ENCODE measurements around the gene TADA2A.
"Not testable (repeated sequence)": the region's sequence is repeated elsewhere in the genome, so short reads cannot be mapped to it uniquely, and the experiment has no call there.

TADA2A gene

DNA sequence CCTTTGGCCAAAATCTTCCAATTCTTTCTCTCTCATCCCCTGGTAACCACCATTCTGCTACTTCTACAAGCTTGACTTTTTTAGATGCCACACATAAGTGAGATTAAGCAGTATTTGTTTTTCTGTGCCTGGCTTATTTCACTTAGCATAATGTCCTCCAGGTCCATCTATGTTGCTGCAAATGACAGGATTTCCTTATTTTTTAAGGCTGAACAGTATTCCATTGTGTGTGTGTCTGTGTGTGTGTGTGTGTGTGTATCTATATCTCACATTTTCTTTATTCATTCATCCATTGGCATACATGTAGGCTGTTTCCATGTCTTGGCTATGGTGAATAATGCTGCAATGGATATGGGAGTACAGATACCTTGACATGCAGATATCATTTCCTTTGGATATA lies 6.2 kb upstream of the TADA2A start:
- DNase-seq: no peak

DNA sequence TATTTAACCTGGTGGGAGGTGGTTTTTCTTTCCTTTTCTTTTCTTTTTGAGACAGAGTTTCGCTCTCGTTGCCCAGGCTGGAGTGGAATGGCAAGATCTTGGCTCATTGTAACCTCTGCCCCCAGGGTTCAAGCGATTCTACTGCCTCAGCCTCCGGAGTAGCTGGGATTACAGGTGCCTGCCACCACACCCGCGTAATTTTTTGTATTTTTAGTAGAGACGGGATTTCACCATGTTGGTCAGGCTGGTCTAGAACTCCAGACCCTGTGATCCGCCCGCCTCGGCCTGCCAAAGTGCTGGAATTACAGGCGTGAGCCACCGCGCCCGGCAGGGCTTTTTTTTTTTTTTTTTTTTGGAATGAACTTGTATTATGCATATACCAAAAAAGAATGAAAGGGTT lies 1.2 kb upstream of the TADA2A start:
- not testable (repeated sequence) for DNase-seq

DNA sequence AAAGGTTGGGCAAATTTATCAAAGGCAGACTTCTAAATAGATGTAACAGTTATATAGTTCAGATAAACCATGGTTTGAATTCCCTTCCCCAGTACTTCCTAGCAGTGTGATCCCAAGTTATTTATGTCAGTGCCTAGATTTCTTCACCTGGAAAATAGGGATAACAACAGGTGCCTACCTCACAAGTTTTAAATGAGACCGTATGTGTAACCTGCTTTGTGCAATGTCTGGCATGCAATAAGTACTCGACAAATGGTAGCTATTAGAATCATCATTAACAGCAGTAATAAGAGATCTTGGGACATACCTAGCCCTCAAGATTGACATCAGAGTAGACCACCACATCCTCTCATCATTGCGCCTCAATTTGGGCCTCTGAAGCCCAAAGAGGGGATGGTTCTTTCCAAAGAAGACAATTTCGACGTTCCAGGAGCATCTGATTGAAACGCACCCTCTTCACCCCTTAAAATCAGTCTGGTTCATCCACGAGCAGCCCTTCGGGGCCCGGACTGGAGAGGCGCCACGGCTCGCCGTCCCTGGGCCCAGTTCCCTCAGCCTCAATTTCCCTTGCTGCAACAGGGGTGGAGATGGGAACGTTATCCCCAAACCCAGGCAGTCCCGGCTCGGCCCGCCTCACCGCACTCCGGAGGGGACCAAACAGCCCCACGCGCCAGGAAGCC lies 591 bp upstream of the TADA2A start:
- DNase-seq: peak in 1 of 2 experiments; percentile 38

DNA sequence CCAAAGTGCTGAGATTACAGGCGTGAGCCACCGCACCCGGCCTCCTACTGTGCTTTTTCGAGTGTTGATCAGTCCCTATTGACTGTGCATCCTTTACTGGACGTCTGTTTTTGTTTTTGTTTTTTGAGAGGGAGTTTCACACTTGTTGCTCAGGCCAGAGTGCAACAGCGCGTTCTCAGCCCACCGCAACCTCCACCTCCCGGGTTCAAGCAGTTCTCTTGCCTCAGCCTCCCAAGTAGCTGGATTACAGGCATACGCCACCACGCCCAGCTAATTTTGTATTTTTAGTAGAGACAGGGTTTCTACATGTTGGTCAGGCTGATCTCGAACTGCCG lies 1.4 kb downstream of the TADA2A start:
- DNase-seq: not testable (repeated sequence)

DNA sequence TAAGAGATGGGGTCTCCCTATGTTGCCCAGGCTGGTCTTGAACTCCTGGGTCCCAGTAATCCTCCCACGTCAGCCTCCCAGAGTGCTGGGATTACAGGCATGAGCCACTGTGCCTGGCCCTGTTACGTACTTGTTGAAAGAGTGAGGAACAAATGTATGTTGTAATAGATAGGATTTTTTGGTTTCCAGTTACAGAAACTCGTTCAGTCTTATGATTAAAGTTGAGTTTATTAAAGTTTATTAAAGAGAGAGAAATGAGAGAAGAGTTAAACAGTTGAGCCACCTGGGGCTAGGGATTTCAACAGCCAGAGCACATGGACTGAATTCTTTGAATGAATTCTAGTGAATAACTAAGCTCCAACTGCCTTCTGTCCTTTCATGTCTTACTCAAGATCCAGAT lies 3.7 kb downstream of the TADA2A start:
- DNase-seq: no peak

DNA sequence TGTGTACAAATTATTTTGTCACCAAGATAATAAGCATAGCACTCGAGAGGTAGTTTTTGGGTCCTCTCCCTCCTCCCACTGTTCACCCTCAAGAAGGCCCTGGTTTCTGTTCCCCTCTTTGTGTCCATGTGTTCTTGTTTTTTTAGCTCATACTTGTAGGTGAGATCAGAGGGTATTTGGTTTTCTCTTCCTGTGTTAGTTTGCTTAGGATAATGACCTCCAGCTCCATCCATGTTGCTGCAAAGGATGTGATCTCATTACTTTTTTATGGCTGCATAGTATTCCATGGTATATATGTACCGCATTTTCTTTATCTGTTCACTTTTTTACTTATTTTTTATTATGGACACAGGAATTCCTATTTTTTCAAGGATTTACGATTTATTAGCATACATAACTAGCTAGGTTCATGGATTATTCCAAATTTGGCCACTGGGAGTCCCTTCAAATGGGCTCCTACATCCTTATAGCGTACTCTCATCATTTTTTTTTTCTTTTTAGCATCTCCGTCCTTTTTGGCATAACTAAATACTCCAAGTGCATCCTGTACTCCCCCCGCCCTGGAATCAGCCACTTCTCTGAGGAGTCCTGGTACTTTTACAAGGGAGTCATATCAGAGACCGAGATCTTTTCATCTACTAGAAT lies 7.3 kb downstream of the TADA2A start:
- peak; percentile 5 to 27 for DNase-seq

DNA sequence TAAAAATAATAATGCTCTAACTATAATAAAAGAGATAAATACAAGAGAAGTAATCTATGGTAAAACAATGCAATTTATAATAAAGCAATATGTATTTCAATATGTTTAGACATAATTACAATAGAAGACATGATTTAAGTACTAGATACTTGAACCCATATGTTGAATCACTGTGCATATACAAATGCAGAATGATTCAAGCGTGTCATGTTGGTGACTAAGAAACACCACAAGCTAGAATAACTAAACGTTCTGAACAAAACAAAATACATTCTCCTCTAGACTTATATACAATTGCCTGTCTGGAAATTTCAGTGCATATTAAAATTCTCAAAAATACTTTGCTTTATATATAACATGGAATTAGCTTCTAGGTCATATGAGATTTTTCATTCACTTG lies 11.2 kb downstream of the TADA2A start:
- no peak for DNase-seq

DNA sequence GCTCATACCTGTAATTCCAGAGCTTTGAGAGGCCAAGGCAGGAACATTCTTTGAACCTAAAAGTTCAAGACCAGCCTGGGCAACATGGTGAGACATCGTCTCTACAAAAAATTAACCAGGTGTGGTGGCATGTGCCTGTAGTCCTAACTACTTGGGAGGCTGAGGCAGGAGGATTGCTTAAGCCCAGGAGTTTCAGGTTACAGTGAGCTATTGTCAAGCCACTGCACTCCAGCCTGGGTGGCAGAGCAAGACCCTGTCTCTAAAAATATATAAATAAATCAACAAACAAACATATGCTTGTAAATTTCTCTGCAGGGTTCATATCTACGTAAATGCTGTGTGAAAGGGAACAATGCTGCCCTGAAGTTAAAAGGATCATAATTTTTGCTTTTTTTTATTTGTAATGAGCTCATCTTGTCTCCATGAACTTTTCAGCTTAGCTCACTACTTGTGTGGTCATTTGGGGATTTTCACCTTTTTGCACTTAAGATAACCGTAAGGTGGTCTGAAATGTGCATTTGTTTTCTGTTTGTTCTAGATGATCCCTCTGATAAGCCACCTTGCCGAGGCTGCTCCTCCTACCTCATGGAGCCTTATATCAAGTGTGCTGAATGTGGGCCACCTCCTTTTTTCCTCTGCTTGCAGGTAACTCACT lies 16.4 kb downstream of the TADA2A start:
- DNase-seq: no peak

DNA sequence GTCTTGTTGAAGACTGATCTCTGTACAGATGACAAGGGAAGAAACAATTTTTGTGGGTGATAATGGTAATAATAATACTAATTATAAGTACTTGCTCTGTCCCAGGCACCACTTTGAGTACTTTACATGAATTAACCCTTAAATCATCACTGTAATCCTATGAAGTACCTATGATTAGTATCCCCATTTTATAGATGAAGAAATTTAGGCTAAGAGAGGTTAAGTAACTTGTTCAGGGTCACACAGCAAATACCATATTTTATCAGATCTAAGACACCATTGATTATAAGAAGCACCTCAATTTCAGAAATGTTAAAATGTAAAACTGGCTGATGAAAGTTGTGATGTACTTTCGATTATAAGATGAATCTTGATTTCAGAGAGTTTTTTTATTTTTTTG lies 18.6 kb downstream of the TADA2A start:
- no peak for DNase-seq

DNA sequence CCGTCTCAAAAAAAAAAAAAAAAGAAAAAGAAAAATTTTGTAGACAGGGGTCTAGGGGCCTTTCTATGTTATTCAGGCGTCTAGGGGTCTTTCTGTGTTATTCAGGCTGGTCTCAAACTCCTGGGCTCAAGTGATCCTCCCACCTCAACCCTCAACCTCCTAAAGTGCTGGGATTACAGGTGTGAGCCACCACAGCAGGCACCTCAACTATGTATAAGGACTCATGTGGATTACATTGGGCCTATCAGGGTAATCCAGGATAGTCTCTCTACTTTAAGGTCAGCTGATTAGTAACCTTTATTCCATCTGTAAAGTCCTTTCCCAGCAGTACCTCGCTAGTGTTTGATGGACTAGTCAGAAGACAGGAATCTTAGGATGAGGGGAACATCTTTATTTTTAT lies 22.4 kb downstream of the TADA2A start:
- no peak for DNase-seq

DNA sequence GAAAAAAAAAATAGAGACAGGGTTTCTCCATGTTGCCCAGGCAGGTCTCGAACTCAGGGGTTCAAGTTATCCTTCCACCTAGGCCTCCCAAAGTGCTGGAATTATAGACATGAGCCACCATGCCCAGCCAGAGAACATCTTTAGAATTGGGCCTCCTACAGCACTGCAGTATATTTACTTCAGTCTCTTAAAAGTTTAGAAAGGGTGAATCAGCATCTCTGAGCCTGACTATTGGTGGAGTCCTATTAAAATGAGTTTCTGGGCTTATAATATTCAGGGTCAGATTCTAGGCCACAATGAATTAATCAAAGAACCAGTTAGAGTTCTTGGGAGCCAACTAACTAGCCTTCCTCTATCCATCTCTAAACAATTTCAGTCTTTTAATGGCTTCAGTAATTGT lies 22.8 kb downstream of the TADA2A start:
- no peak for DNase-seq

DNA sequence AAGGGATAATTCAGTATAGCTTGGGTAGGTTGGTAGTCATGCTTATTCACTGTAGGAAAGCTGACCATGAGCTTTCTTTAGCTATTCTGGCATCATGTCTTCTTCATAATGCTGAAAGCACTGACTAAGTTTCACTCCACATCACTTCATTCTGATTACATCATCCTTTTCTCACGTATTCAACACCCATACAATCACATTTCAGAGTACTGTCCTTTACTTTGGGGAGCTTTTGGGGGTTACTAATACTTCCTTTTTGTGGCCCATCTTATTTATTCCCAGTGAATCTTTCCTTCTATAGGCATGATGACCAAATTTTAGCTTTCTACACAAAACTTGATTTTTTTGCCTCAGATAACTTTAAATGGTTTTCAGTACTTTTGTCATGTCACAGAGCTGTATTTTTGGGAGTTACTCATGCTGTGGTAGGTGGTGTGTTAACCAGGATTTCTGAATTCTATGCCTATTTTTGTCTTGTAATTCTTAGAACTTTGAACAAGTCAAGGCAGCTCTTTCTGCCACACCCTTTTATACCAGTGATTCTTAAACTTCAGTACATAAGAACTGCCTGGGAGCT lies 23.5 kb downstream of the TADA2A start:
- no peak for DNase-seq

DNA sequence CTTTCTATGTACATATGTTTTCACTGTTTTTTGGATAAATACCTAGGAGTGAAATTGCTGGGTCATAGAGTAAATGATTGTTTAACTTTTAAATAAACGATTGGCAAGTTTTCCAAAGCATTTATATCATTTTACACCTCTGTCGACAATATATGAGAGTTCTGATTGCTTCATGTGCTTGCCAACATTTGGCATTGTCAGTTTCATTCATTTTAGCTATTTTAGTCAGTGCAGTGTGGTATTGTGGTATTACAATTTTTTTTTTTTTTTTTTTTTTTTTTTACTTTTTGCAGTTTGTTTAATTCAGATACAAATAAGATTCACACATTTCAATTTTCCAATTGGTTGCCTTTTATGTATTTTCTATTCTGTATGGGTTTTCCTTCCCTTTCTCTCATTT lies 26.0 kb downstream of the TADA2A start:
- DNase-seq: no peak

DNA sequence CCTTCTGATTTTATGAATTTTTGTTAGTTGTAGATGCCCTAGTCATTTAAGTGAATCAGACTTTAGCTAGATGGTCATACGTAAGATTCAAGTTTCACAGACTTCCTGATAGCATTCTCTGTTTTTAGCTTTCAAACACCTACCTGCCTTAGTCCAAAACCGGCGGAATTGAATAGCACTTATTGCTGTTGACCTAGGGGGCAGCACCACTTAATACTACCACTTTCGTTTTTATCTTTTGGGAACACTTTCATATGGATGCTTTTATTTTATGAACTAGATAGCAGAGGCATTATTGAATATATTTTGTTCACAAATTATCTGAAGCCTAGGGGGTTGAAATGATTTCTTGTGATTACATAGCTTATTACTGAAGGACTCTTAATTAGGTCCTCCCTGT lies 31.5 kb downstream of the TADA2A start:
- peak in 1 of 2 experiments; percentile 13 for DNase-seq

DNA sequence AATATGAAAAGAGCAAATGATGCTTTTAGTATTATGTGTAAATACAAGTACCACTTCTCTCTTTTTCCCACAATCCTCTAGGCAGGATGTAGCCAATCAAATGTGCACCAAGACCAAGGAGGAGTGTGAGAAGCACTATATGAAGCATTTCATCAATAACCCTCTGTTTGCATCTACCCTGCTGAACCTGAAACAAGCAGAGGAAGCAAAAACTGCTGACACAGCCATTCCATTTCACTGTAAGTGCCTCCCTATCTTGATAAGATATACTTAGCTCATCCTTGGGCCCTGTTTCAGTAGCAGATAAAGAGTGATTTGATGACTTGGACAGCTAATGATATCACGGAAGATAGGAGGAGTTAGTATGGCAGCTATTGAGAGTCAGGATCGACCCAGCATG lies 33.7 kb downstream of the TADA2A start:
- DNase-seq: no peak

DNA sequence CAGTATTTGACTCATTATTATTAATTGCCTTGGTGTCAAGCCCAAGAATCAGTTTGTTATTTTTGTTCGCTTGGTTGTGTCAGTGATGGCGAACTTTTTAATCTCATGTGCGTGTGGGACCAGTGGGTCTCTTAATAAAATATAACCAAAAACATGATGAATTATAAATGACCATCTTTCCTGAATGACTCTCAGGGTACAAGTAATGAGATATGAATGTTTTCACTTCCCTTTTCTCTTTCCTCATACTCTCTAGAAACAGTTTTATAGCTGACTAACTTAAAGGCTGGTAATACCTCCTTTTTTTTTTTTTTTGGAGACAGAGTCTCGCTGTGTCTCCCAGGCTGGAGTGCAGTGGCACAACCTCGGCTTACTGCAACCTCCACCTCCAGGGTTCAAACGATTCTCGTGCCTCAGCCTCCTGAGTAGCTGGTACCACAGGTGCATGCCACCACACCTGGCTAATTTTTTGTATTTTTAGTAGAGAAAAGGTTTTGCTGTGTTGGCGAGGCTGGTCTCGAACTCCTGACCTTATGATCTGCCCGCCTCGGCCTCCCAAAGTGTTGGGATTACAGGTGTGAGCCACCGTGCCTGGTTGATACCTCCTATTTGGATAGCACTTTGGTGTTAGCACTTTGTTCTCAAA lies 34.8 kb downstream of the TADA2A start:
- DNase-seq: not testable (repeated sequence)

DNA sequence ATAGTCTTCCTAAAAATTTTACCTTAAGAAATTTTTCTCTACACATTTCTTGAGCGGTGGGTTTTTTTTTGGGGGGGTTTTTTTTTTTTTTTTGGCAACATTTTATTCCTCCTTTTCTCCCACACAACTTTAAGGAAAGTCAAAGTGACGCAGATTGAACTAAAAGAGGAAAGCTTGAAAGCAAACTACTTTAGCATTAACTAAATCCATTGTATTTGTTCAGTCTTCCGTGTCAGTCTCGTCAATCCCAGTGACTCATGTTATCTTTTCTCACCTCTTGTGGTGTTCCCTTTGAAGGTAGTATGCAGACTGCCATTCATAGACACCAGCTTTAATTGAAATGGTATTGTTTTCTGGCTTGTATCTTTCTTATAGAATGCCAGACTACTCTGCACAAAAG lies 39.3 kb downstream of the TADA2A start:
- no peak for DNase-seq

DNA sequence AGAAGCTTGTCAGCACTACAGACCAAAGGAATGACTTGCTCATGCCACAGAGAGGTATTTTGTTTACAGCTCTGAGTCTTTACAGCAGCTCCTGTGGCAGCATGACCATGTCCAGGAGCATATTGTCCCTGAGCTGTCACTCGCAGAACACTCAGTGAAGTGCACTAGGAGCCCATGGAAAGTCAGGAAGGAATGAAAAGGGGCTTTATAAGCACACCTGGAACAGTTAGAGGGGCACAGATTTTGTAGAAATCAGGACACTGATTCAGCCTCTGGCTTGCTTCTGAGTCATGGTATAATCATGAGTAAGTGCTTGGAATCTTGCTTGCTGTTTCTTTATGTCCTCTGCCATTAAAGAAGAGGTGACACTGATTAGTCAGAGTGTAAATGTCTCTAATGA lies 41.0 kb downstream of the TADA2A start:
- DNase-seq: no peak

DNA sequence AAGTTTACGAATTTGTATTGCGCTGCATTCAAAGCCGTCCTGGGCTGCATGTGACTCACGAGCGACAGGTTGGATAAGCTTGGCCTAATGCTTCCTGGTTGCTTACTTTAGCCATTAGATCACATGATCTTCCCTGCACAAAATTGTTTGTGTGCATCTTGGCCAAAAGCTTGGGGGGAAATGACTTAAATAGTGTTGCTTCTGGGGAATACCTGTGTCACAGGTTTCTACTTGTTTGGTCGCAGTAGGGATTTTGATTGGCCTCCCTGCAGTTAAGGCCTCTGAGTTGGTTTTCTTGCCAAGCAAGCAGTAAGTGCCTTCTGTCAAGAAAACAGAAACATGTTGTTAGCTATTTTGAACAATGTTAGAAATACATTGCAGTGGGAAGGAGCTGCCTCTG lies 43.4 kb downstream of the TADA2A start:
- DNase-seq: no peak

DNA sequence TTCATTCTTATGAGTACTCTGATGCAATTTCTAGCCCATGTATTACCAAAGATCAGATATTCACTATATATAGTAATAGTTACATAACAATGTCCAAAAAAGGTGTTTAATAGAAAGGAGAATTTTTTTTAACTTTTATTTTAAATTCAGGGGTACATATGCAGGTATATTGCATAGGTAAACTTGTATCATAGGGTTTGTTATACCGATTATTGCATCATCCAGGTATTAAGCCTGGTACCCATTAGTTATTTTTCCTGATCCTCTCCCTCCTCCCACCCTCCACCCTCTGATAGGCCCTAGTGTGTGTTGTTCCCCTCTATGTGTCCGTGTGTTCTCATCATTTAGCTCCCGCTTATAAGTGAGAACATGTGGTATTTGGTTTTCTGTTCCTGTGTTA lies 51.1 kb downstream of the TADA2A start:
- DNase-seq: not testable (repeated sequence)

DNA sequence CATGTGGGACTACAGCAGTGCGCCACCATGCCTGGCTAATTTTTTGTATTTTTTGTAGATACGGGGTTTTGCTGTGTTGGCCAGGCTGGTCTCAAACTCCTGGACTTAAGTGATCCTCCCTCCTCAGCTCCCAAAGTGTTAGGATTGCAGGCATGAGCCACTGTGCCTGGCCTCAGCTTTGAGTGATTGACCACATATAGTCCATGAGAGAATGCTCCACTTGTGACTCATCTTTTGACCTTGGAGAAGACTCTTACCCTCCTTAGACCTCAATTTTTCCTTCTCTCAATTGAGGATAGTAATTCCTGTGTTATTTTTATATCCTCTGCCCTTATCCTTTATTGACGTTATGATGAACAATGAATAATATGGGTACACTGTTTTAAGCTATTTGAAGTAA lies 52.1 kb downstream of the TADA2A start:
- no peak for DNase-seq

DNA sequence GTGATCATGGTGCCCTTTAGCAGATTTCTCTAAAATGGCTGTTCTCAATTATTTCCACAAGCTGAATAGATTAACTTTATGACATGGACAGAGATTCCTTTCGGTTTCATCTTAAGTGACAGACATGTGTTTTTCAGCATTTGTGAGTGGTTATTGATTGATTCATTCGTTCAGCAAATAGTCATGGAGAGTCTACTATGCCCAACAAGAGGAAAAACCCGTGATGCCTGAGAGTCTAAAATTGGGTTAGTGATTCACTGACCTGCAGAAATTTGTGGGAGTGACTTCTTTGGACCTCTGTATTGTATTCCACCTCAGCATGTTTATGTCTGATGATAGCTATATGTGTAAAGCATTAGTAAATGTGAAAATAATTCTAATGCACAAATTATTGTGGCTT lies 55.0 kb downstream of the TADA2A start:
- no peak for DNase-seq

DNA sequence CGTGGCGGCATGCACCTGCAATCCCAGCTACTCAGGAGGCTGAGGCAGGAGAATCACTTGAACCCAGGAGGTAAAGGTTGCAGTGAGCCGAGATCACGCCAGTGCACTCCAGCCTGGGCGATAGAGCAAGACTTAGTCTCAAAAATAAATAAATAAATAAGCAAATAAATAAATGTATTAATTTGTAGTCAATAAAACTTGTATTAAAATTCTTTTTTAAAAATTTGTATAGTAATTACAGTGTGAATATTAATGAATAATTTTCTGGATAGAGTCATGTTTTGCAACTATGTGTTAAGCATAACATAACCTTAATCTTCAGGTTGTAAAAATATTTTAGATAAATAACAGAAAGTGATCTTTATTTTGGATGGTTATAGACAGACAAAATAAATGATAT lies 55.8 kb downstream of the TADA2A start:
- DNase-seq: no peak

DNA sequence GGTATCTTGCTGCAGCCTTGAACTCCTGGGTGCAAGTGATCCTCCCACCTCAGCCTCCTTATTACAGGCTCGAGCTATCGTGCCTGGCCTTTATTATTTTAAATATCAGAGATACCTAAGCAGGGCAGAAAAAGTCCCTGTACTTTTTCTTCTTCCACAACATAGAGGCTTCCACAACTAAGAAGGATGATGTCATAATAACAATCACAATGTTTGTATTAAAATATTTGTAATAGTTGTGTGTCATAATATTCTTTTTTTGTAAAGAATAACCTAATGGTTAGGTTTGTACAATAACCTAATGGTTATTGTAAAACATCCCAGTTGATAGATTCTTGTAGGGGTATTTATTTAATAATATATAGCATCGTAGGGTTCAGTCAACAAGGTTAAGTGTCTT lies 56.4 kb downstream of the TADA2A start:
- no peak for DNase-seq
